B cell (primary cell): ENCODE data around the gene ESRRA. TPM values are rescaled to one million over a fixed set of nuclear protein-coding genes. Genes with fewer than 3 reads are reported as not detected.

Experiments used
- ATAC-seq: fragments of 200-7000 bp; cut with Tn5 transposase; one replicate; pipeline ENCODE4 v1.10.0; 2021; ENCODE audit warnings: low read depth, mild to moderate bottlenecking, moderate number of reproducible peaks, moderate library complexity
- CTCF ChIA-PET: fragments of 350-600 bp; sonication (Branson Sonifier 250); formaldehyde crosslinking; loops from one replicate; lab custom pipeline; 2021; ENCODE audit warnings: antibody characterized with exemption, inconsistent platforms; lab: Charles Lee
- POLR2A ChIA-PET: fragments of 350-600 bp; sonication (Branson Sonifier 250); formaldehyde crosslinking; loops from one replicate; lab custom pipeline; 2021; ENCODE audit warnings: antibody characterized with exemption; lab: Charles Lee
- DNase-seq: peaks from one replicate; pipeline ENCODE4 v3.0.0; 2013
- H2AFZ ChIP-seq: 2 replicates; pipeline ENCODE4 v1.6.1; 2012; ENCODE audit warnings: mild to moderate bottlenecking, low read depth, low read length; ENCODE audit not compliant: insufficient read depth, poor library complexity, severe bottlenecking
- H3K27ac ChIP-seq, 2 donors: 1 replicate in 1 of 2; 2 replicates in 1 of 2; pipeline ENCODE4 v1.5.1; 2012 to 2013; ENCODE audit warnings: low read length in 2 of 2, mild to moderate bottlenecking in 2 of 2, moderate library complexity in 1 of 2
- H3K27me3 ChIP-seq, 4 experiments: fragments of 200-600 bp in 1 of 4; sonication (generic) in 1 of 4; replicated peaks in 1 of 4; 1 replicate in 2 of 4; 2 replicates in 2 of 4; pipeline versions ENCODE4 v1.6.1 to v1.7.0; 2013 to 2016; ENCODE audit warnings: low read length in 3 of 4, mild to moderate bottlenecking in 2 of 4, mixed read lengths in 1 of 4, moderate library complexity in 1 of 4; ENCODE audit not compliant: insufficient read depth in 4 of 4, control insufficient read depth in 3 of 4; ENCODE audit errors: control extremely low read depth in 1 of 4
- H3K36me3 ChIP-seq, 2 experiments: replicated peaks in 1 of 2; 1 replicate in 1 of 2; 2 replicates in 1 of 2; pipeline versions ENCODE4 v1.6.1 to v1.7.1; 2013; ENCODE audit warnings: low read length in 1 of 2; ENCODE audit not compliant: insufficient read depth in 2 of 2, control insufficient read depth in 1 of 2; ENCODE audit errors: control extremely low read depth in 1 of 2, extremely low read depth in 1 of 2
- H3K4me1 ChIP-seq, 2 donors: fragments of 200-600 bp in 1 of 2; sonication (generic) in 1 of 2; 1 replicate in 1 of 2; 2 replicates in 1 of 2; pipeline versions ENCODE4 v1.5.1 to v1.6.1; 2013 to 2017; ENCODE audit warnings: low read length in 2 of 2; ENCODE audit not compliant: control insufficient read depth in 2 of 2, insufficient read depth in 2 of 2
- H3K4me2 ChIP-seq: replicated peaks from 2 replicates; pipeline ENCODE3; 2012; ENCODE audit warnings: mild to moderate bottlenecking, low read depth, low read length; ENCODE audit not compliant: poor library complexity, severe bottlenecking
- H3K4me3 ChIP-seq, 5 experiments: fragments of 200-600 bp in 1 of 5; sonication (generic) in 1 of 5; 1 replicate in 3 of 5; 2 replicates in 2 of 5; pipeline versions ENCODE4 v1.5.1 to v1.7.0; 2011 to 2016; ENCODE audit warnings: low read length in 4 of 5, mild to moderate bottlenecking in 4 of 5, low read depth in 2 of 5, control low read depth in 1 of 5, moderate library complexity in 1 of 5; ENCODE audit not compliant: insufficient read depth in 1 of 5; ENCODE audit errors: control extremely low read depth in 1 of 5, extremely low read depth in 1 of 5
- H3K79me2 ChIP-seq: fragments of 200-600 bp; sonication (generic); one replicate; pipeline ENCODE4 v1.6.0; 2016; ENCODE audit warnings: low read length; ENCODE audit not compliant: control insufficient read depth, insufficient read depth
- H3K9ac ChIP-seq: fragments of 200-600 bp; sonication (generic); 2 replicates; pipeline ENCODE4 v1.6.1; 2017; ENCODE audit warnings: mild to moderate bottlenecking, low read length, moderate library complexity
- H3K9me3 ChIP-seq, 3 donors: one replicate each; pipeline versions ENCODE4 v1.6.1 to v1.7.1; 2013; ENCODE audit warnings: low read length in 2 of 3; ENCODE audit not compliant: control insufficient read depth in 2 of 3, insufficient read depth in 1 of 3; ENCODE audit errors: control extremely low read depth in 1 of 3
- H4K20me1 ChIP-seq: 2 replicates; pipeline ENCODE4 v1.6.0; 2012; ENCODE audit warnings: mild to moderate bottlenecking, low read length; ENCODE audit not compliant: insufficient read depth, control insufficient read depth, poor library complexity, severe bottlenecking
- H3K27ac Mint-ChIP-seq: one replicate; pipeline ENCODE4 v1.8.0; 2021; ENCODE audit warnings: mixed read lengths
- H3K27me3 Mint-ChIP-seq: one replicate; pipeline ENCODE4 v1.8.0; 2021; ENCODE audit warnings: mixed read lengths
- H3K4me1 Mint-ChIP-seq: one replicate; pipeline ENCODE4 v1.8.0; 2021; ENCODE audit warnings: mixed read lengths
- H3K4me3 Mint-ChIP-seq: one replicate; pipeline ENCODE4 v1.8.0; 2021; ENCODE audit warnings: mixed read lengths
- H3K9me3 Mint-ChIP-seq: one replicate; pipeline ENCODE4 v1.8.0; 2022; ENCODE audit warnings: mixed read lengths; ENCODE audit not compliant: insufficient read depth
- EZH2 ChIP-seq: IDR thresholded peaks from 2 replicates; pipeline ENCODE4 v1.6.1; 2012; ENCODE audit warnings: borderline replicate concordance, low read depth, mild to moderate bottlenecking, moderate library complexity, low read length; ENCODE audit not compliant: insufficient read depth, poor library complexity, severe bottlenecking
- WGBS: methylation state at CpG from one replicate; pipeline ENCODE4 v1.1.5; 2013; ENCODE audit warnings: missing lambda C conversion rate; ENCODE audit not compliant: insufficient coverage; 5-methylcytosine and 5-hydroxymethylcytosine counted together
- intact Hi-C: fragments of 100-400 bp; cut with micrococcal nuclease; formaldehyde crosslinking; loops from one replicate; pipeline ENCODE4 v1.10.0; 2022
- polyA plus RNA-seq: library from polyadenylated mRNA; depleted of rRNA; stranded (reverse); fragments of >200 nt; gene quantifications from 2 replicates; pipeline ENCODE4 v1.2.3, GENCODE V29; 2012
- total RNA-seq, 2 donors: library from RNA; stranded (reverse); fragments of 120-200 nt in 1 of 2; gene quantifications; 1 replicate in 1 of 2; 2 replicates in 1 of 2; pipeline versions ENCODE4 v1.2.3 to v1.2.4, GENCODE V29; 2013 to 2022
- TF ChIP-seq, protein P1 (sequence below): fragments of 200-600 bp; IDR thresholded peaks from one replicate; pipeline ENCODE4 v1.8.0; 2022; ENCODE audit warnings: antibody characterized with exemption, mild to moderate bottlenecking

The ESRRA gene
- total and polyA plus RNA-seq, 2 donors (not counting 1 experiment from before 2014, with no cell fraction given) = 16.3 to 39.6 TPM

DNA sequence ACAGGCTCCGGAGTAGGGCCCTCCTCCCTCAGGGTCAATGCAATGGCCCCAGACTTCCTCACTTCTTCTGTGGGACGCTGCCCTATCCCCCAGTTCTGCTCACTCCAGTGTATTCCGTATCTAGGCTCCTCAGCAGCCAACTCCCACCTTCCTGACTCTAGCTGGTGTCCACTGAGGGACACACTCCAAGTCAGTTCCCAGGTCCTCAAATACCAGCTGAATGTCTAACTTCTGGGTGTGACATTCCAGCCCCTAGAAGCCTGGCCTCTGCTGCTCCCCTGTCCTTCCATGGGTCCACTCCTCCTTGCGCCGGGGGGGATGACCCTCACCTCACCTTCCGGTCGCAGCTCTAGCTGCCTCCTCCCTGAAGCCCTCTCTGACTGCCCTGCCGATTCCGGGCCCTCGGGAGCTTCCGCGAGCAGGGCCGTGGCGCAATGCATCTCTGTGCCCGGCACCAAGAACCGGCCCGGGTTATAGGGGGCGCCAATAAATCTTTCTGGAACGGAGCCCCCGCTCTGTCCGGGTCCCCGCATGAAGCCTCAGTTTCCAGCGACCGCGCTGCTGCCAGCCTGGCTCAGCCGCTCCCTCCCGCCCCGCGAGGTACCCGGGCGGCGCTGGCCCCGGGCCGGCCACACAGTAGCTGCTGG lies 36.3 kb upstream of the ESRRA start:
- H3K4me2 ChIP-seq = peak overlapping the region; percentile 92
- H3K79me2 ChIP-seq = no peaks in the 10 kb centered on the region
- ChIA-PET CTCF (interaction anchor here (0.8 to 5.7 kb wide), 7 partner anchors 12 to 64 kb away, joined by 3 to 73 read pairs (median 11); partner anchors contain the start of genes CATSPERZ, ESRRA, FERMT3 and PLCB3), POLR2A (interaction anchor here (0.6 to 4.6 kb wide), 13 partner anchors 15 to 1624 kb away, joined by 3 to 67 read pairs (median 7); partner anchors contain the start of genes BAD, CCDC88B, FERMT3 and GPR137)
- H3K36me3 ChIP-seq = no peaks in the 10 kb centered on the region
- intact Hi-C loops = loop anchor here (1.0 kb wide), 6 partner anchors 18 to 84 kb away; partner anchors contain the start of genes FKBP2, NUDT22, PLCB3 and TRPT1
- Mint-ChIP-seq H3K27me3 (no peaks in the 10 kb centered on the region), H3K4me1 (peaks cover 19% of the 10 kb centered on the region), H3K4me3 (peak overlapping the region; percentile 100), H3K9me3 (no peaks in the 10 kb centered on the region), H3K27ac (peak overlapping the region; percentile 99)
- peak overlapping the region; percentile 76 for H3K9ac ChIP-seq
- under 1% methylated on average over 34 of the region's 34 CpGs for WGBS
- H3K27me3 ChIP-seq = no peaks in the 10 kb centered on the region
- H3K27ac ChIP-seq = peak overlapping the region; percentile 89 to 91
- no peaks in the 10 kb centered on the region for H4K20me1 ChIP-seq
- TF ChIP-seq, protein P1, sequence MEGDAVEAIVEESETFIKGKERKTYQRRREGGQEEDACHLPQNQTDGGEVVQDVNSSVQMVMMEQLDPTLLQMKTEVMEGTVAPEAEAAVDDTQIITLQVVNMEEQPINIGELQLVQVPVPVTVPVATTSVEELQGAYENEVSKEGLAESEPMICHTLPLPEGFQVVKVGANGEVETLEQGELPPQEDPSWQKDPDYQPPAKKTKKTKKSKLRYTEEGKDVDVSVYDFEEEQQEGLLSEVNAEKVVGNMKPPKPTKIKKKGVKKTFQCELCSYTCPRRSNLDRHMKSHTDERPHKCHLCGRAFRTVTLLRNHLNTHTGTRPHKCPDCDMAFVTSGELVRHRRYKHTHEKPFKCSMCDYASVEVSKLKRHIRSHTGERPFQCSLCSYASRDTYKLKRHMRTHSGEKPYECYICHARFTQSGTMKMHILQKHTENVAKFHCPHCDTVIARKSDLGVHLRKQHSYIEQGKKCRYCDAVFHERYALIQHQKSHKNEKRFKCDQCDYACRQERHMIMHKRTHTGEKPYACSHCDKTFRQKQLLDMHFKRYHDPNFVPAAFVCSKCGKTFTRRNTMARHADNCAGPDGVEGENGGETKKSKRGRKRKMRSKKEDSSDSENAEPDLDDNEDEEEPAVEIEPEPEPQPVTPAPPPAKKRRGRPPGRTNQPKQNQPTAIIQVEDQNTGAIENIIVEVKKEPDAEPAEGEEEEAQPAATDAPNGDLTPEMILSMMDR = no peak
- no peak for TF ChIP-seq EZH2
- ATAC-seq (peak; percentile 0), DNase-seq (no peak)
- H3K9me3 ChIP-seq = peaks cover 0 to 3% (median 0%) of the 10 kb centered on the region in 3 donors
- H3K4me1 ChIP-seq = peaks cover 14 to 29% of the 10 kb centered on the region in 2 donors
- peak overlapping the region; percentile 40 to 96 (median 83) for H3K4me3 ChIP-seq
- H2AFZ ChIP-seq = peak overlapping the region; percentile 75
